ENCODE results near the gene TTLL5. TPM values are rescaled to one million over a fixed set of nuclear protein-coding genes. Genes with fewer than 3 reads are reported as not detected.
"Not testable (repeated sequence)": the region's sequence is repeated elsewhere in the genome, so short reads cannot be mapped to it uniquely, and the experiment has no call there.

The TTLL5 gene
- total RNA-seq, 1 donor = 29.5 TPM

GRCh38 chr14:75911883-75912282, 250.8 kb downstream of the TTLL5 start:
- no peak for TF ChIP-seq CTCF (IDR thresholded peaks at IDR 0.05; ENCODE audit: insufficient read depth, low read length)
- peak; percentile 68 for DNase-seq (ENCODE audit: low read depth)
- no peak overlapping the region for H3K4me3 ChIP-seq (ENCODE audit: low read depth, low read length)

GRCh38 chr14:75913183-75913582, 252.1 kb downstream of the TTLL5 start:
- H3K4me3 ChIP-seq (ENCODE audit: low read depth, low read length) = no peak overlapping the region
- TF ChIP-seq CTCF (IDR thresholded peaks at IDR 0.05; ENCODE audit: insufficient read depth, low read length) = no peak

GRCh38 chr14:75915045-75915444, 254.0 kb downstream of the TTLL5 start:
- no peak for TF ChIP-seq CTCF (IDR thresholded peaks at IDR 0.05; ENCODE audit: insufficient read depth, low read length)
- no peak for DNase-seq (ENCODE audit: low read depth)

More at GRCh38 chr14:75913183-75913582, 252.1 kb downstream of the TTLL5 start:
- no peak for DNase-seq (ENCODE audit: low read depth)

DNA sequence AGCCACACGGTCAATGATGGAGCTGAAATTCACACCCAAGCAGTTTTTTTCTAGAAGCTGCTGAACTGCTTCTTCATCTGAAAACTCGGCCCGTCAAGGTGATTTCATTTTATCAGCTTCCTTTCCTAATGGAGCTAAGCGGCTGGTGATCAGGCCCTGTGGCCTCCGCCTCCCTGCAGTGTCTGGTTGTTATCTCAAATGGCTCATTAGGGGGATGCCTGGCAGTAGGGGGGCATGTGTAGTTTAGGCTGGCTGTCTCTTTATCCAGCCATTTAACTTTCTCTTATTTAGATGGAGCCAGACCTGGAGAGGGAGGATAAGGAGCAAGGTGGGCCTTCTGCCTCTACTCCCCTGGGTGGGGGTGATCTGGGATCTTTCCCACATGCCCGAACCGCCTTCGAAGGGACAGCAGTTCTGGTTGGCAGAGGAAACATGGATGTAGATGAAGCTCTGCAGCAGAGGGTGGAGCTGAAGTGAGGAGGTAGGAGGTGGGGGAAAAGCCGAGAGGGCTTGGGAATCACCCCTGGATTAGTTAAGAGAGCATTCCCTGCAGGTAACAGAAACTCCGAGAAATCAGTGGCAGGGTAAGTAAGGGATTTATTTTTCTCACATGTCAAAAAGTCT, 256.4 kb downstream of the TTLL5 start:
- TF ChIP-seq CTCF (IDR thresholded peaks at IDR 0.05; ENCODE audit: insufficient read depth, low read length) = no peak
- DNase-seq (ENCODE audit: low read depth) = no peak
- no peak overlapping the region for H3K4me3 ChIP-seq (ENCODE audit: low read depth, low read length)

More at GRCh38 chr14:75915045-75915444, 254.0 kb downstream of the TTLL5 start:
- H3K4me3 ChIP-seq (ENCODE audit: low read depth, low read length) = no peak overlapping the region

DNA sequence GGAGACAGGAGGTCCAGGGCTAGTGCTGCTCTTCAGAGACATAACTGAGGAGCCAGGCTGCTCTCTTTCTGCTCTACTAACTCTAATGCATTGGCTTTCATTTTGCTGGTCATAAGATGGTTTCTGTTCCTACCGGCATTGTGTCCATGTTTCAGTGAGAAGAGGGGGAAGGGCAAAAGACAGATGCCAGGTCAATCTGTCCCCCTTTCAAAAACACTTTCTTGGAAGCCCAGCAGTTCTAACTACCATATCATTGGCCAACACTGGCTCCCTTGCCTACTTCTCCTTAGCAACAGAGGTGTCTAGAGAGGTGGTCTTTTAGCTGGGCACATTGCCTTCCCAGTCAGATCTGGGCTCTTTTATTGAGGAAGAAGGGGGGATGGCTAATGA, 256.9 kb downstream of the TTLL5 start:
- no peak overlapping the region for H3K4me3 ChIP-seq (ENCODE audit: low read depth, low read length)
- DNase-seq (ENCODE audit: low read depth) = no peak

DNA sequence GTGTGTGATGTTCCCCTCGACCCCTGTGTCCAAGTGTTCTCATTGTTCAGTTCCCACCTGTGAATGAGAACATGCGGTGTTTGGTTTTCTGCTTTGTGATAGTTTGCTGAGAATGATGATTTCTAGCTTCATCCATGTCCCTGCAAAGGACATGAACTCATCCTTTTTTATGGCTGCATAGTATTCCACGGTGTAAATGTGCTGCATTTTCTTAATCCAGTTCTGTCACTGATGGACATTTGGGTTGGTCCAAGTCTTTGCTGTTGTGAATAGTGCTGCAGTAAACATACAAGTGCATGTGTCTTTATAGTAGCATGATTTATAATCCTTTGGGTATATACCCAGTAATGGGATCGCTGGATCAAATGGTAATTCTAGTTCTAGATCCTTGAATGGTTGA, 259.4 kb downstream of the TTLL5 start:
- DNase-seq (ENCODE audit: low read depth); H3K4me3 ChIP-seq (ENCODE audit: low read depth, low read length): not testable (repeated sequence)

More for the DNA sequence above, 256.9 kb downstream of the TTLL5 start:
- no peak for TF ChIP-seq CTCF (IDR thresholded peaks at IDR 0.05; ENCODE audit: insufficient read depth, low read length)

DNA sequence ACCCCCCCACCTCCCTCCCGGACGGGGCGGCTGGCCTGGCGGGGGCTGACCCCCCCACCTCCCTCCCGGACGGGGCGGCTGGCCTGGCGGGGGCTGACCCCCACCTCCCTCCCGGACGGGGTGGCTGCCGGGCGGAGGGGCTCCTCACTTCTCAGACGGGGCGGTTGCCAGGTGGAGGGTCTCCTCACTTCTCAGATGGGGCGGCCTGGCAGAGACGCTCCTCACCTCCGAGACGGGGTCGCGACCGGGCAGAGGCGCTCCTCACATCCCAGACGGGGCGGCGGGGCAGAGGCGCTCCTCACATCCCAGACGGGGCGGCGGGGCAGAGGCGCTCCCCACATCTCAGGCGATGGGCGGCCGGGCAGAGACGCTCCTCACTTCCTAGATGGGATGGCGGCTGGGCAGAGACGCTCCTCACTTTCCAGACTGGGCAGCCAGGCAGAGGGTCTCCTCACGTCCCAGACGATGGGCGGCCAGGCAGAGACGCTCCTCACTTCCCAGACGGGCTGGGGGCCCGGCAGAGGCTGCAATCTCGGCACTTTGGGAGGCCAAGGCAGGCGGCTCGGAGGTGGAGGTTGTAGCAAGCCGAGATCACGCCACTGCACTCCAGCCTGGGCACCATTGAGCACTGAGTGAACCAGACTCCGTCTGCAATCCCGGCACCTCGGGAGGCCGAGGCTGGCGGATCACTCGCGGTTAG, 264.2 kb downstream of the TTLL5 start:
- not testable (repeated sequence) for DNase-seq (ENCODE audit: low read depth)

More for the DNA sequence above, 264.2 kb downstream of the TTLL5 start:
- H3K4me3 ChIP-seq (ENCODE audit: low read depth, low read length) = not testable (repeated sequence)

Measured in fibroblast of the aortic adventitia (primary cell).